ENCODE results near the gene DOCK3.

DOCK3 gene

DNA sequence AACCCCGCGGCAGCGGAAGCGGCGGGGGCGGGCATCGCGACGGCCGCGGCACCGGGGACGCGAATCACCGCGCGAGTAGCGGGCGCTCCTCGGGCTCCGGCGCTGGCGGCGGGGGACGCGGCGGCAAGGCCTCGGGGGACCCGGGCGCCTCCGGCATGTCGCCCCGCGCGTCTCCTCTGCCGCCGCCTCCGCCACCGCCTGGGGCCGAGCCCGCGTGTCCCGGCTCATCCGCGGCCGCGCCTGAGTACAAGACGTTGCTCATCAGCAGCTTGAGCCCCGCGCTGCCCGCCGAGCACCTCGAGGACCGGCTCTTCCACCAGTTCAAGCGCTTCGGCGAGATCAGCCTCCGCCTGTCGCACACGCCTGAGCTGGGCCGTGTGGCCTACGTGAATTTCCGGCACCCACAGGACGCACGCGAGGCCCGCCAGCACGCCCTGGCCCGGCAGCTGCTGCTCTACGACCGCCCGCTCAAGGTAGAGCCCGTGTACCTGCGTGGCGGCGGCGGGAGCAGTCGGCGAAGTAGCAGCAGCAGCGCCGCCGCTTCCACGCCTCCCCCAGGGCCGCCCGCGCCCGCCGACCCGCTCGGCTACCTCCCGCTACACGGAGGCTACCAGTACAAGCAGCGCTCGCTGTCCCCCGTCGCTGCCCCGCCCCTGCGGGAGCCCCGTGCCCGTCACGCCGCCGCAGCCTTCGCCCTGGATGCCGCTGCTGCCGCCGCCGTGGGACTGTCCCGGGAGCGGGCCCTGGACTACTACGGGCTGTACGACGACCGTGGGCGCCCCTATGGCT is 717.0 kb downstream of the DOCK3 start:
- Histone ChIP-seq H3K9me3 (no peaks in the 10 kb centered on the region), H3K4me3 (ENCODE audit: low read depth, low read length) (peak overlapping the region; percentile 68), H3K27me3 (no peaks in the 10 kb centered on the region), H3K36me3 (peaks cover 45% of the 10 kb centered on the region), H3K4me1 (no peaks in the 10 kb centered on the region; the same call in 1 of the 2 replicates)
- DNase-seq, result peak; percentile 23
- TF ChIP-seq, protein P1, sequence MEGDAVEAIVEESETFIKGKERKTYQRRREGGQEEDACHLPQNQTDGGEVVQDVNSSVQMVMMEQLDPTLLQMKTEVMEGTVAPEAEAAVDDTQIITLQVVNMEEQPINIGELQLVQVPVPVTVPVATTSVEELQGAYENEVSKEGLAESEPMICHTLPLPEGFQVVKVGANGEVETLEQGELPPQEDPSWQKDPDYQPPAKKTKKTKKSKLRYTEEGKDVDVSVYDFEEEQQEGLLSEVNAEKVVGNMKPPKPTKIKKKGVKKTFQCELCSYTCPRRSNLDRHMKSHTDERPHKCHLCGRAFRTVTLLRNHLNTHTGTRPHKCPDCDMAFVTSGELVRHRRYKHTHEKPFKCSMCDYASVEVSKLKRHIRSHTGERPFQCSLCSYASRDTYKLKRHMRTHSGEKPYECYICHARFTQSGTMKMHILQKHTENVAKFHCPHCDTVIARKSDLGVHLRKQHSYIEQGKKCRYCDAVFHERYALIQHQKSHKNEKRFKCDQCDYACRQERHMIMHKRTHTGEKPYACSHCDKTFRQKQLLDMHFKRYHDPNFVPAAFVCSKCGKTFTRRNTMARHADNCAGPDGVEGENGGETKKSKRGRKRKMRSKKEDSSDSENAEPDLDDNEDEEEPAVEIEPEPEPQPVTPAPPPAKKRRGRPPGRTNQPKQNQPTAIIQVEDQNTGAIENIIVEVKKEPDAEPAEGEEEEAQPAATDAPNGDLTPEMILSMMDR (IDR thresholded peaks at IDR 0.05; ENCODE audit: low read depth, low read length), result no peak

DNA sequence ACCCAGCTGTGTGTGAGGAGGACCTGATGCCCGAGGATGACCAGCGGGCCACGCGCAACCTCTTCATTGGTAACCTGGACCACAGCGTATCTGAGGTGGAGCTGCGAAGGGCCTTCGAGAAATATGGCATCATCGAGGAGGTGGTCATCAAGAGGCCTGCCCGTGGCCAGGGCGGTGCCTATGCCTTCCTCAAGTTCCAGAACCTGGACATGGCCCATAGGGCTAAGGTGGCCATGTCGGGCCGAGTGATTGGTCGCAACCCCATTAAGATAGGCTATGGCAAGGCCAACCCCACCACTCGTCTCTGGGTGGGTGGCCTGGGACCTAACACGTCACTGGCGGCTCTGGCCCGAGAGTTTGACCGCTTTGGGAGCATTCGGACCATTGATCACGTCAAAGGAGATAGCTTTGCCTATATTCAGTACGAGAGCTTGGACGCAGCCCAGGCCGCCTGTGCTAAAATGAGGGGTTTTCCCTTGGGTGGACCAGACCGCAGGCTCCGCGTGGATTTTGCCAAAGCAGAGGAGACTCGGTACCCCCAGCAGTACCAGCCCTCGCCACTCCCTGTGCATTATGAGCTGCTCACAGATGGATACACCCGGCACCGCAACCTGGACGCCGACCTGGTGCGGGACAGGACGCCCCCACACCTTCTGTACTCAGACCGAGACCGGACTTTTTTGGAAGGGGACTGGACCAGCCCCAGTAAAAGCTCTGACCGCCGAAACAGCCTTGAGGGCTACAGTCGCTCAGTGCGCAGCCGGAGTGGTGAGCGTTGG is 717.8 kb downstream of the DOCK3 start:
- H3K9me3 ChIP-seq, result no peaks in the 10 kb centered on the region
- peaks cover 45% of the 10 kb centered on the region for H3K36me3 ChIP-seq
- no peak for DNase-seq
- peak overlapping the region; percentile 68 for H3K4me3 ChIP-seq (ENCODE audit: low read depth, low read length)
- H3K4me1 ChIP-seq, result no peaks in the 10 kb centered on the region; the same call in 1 of the 2 replicates
- H3K27me3 ChIP-seq, result no peaks in the 10 kb centered on the region
- TF ChIP-seq, protein P1 (IDR thresholded peaks at IDR 0.05; ENCODE audit: low read depth, low read length), result no peak

DNA sequence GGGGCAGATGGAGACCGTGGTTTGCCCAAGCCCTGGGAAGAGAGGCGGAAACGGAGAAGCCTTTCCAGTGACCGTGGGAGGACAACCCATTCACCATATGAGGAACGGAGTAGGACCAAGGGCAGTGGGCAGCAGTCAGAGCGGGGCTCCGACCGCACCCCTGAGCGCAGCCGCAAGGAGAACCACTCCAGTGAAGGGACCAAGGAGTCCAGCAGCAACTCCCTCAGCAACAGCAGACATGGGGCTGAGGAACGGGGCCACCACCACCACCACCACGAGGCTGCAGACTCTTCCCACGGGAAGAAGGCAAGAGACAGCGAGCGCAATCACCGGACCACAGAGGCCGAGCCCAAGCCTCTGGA is 718.4 kb downstream of the DOCK3 start:
- DNase-seq, result no peak
- H3K27me3 ChIP-seq, result no peaks in the 10 kb centered on the region
- H3K4me1 ChIP-seq, result no peaks in the 10 kb centered on the region; the same call in 1 of the 2 replicates
- H3K9me3 ChIP-seq, result no peaks in the 10 kb centered on the region
- H3K36me3 ChIP-seq, result peaks cover 45% of the 10 kb centered on the region
- no peak overlapping the region for H3K4me3 ChIP-seq (ENCODE audit: low read depth, low read length)
- TF ChIP-seq, protein P1 (IDR thresholded peaks at IDR 0.05; ENCODE audit: low read depth, low read length), result no peak

DNA sequence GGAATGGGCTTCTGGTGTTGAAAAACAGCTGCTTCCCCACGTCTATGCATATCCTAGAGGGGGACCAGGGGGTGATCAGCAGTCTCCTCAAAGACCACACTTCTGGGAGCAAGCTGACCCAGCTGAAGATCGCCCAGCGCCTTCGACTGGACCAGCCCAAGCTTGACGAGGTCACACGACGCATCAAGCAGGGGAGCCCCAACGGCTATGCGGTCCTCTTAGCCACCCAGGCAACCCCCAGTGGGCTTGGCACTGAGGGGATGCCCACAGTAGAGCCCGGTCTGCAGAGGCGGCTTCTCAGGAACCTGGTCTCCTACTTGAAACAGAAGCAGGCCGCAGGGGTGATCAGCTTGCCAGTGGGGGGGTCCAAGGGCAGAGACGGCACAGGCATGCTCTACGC is 718.8 kb downstream of the DOCK3 start:
- no peaks in the 10 kb centered on the region for H3K27me3 ChIP-seq
- DNase-seq, result no peak
- H3K9me3 ChIP-seq, result no peaks in the 10 kb centered on the region
- TF ChIP-seq, protein P1 (IDR thresholded peaks at IDR 0.05; ENCODE audit: low read depth, low read length), result no peak
- H3K4me1 ChIP-seq, result no peaks in the 10 kb centered on the region; the same call in 1 of the 2 replicates
- H3K36me3 ChIP-seq, result peaks cover 44% of the 10 kb centered on the region
- H3K4me3 ChIP-seq (ENCODE audit: low read depth, low read length), result no peak overlapping the region

DNA sequence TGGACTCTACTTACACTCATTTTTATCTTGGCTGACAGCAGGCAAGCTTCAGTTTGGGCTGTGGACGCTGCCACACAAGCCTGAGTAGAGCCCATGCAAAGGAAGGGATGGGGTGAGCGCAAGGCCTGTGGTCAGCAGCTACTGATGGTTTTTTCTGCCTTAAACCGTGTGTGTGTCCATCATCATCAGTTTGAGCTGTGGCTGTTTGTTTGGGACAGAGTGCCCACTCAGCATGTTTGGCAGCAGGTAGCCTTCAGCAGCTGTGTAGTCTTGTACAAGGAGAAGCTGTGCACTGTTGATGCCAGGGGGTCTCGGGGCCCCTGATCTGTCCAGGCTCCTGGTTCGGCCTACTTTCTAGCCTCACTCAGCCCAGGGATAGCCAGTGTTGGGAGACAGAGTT is 719.8 kb downstream of the DOCK3 start:
- H3K27me3 ChIP-seq, result no peaks in the 10 kb centered on the region
- peaks cover 45% of the 10 kb centered on the region for H3K36me3 ChIP-seq
- H3K9me3 ChIP-seq, result no peaks in the 10 kb centered on the region
- no peak for DNase-seq
- TF ChIP-seq, protein P1 (IDR thresholded peaks at IDR 0.05; ENCODE audit: low read depth, low read length), result no peak
- no peaks in the 10 kb centered on the region; the same call in 1 of the 2 replicates for H3K4me1 ChIP-seq
- H3K4me3 ChIP-seq (ENCODE audit: low read depth, low read length), result no peak overlapping the region
